PC-9 (cell line): Measurements from ENCODE around the gene TMEM150A. TPM values are rescaled to one million over a fixed set of nuclear protein-coding genes. Genes with fewer than 3 reads are reported as not detected.

ENCODE experiments used
- BruUV-seq: library from RNA; stranded (reverse); fragments of 400-500 nt; replicated peaks from 2 replicates; lab custom pipeline; 2021; lab: Mats Ljungman, UMichigan
- CTCF ChIA-PET: fragments of 300-600 bp; sonication (Branson Sonifier 250); formaldehyde crosslinking; loops from one replicate; lab custom pipeline; 2022; ENCODE audit warnings: antibody characterized with exemption; lab: Charles Lee
- POLR2A ChIA-PET: fragments of 300-600 bp; sonication (Branson Sonifier 250); formaldehyde crosslinking; loops from one replicate; lab custom pipeline; 2022; ENCODE audit warnings: antibody characterized with exemption; ENCODE audit not compliant: unreplicated experiment; lab: Charles Lee
- DNase-seq, 2 experiments: peaks; one replicate each; pipeline versions ENCODE4 v3.0.0 to v3.0.0-alpha.2; 2015 to 2022; ENCODE audit warnings: mixed read lengths in 1 of 2
- H2AFZ ChIP-seq: fragments of 200-600 bp; sonication (generic); 2 replicates; pipeline ENCODE4 v1.8.1; 2017; ENCODE audit warnings: antibody characterized with exemption
- H3F3A ChIP-seq: fragments of 200-600 bp; sonication (generic); 2 replicates; pipeline ENCODE4 v1.8.1; 2017; ENCODE audit warnings: antibody characterized with exemption, mild to moderate bottlenecking, low read depth; ENCODE audit not compliant: insufficient read depth
- H3K27ac ChIP-seq: fragments of 200-600 bp; sonication (generic); 2 replicates; pipeline ENCODE4 v1.6.1; 2016; ENCODE audit warnings: mixed run types
- H3K27me3 ChIP-seq: fragments of 200-600 bp; sonication (generic); 2 replicates; pipeline ENCODE4 v1.6.1; 2016; ENCODE audit warnings: low read depth, mixed run types; ENCODE audit not compliant: insufficient read depth
- H3K36me3 ChIP-seq: fragments of 200-600 bp; sonication (generic); 2 replicates; pipeline ENCODE4 v1.6.1; 2016; ENCODE audit warnings: low read depth, mixed run types
- H3K4me1 ChIP-seq: fragments of 200-600 bp; sonication (generic); replicated peaks from 2 replicates; pipeline ENCODE4 v1.6.1; 2016; ENCODE audit warnings: mixed run types; ENCODE audit not compliant: insufficient read depth
- H3K4me2 ChIP-seq: fragments of 200-600 bp; sonication (generic); 2 replicates; pipeline ENCODE4 v1.6.1; 2017; ENCODE audit warnings: mixed run types
- H3K4me3 ChIP-seq: fragments of 200-600 bp; sonication (generic); 2 replicates; pipeline ENCODE4 v1.6.1; 2016; ENCODE audit warnings: mixed run types
- H3K79me2 ChIP-seq: fragments of 200-600 bp; sonication (generic); 2 replicates; pipeline ENCODE4 v1.6.1; 2017; ENCODE audit warnings: low read depth, mixed run types
- H3K9me2 ChIP-seq: fragments of 200-600 bp; sonication (generic); 2 replicates; pipeline ENCODE4 v1.8.1; 2017; ENCODE audit warnings: mild to moderate bottlenecking; ENCODE audit not compliant: insufficient read depth
- H3K9me3 ChIP-seq: fragments of 200-600 bp; sonication (generic); 2 replicates; pipeline ENCODE4 v1.8.1; 2016; ENCODE audit warnings: low read depth; ENCODE audit not compliant: insufficient read depth
- H4K20me1 ChIP-seq: fragments of 200-600 bp; sonication (generic); 2 replicates; pipeline ENCODE4 v1.8.1; 2017; ENCODE audit not compliant: insufficient read depth
- EZH2 ChIP-seq: fragments of 200-600 bp; sonication (generic); IDR thresholded peaks from 2 replicates; pipeline ENCODE4 v1.8.0; 2017; ENCODE audit warnings: antibody characterized with exemption, low read depth
- intact Hi-C: fragments of 100-400 bp; cut with micrococcal nuclease; formaldehyde crosslinking; loops from one replicate; pipeline ENCODE4 v1.10.0; 2022; ENCODE audit not compliant: unreplicated experiment
- total RNA-seq: library from RNA; stranded (reverse); gene quantifications from 2 replicates; pipeline ENCODE4 v1.2.3, GENCODE V29; 2021
- TF ChIP-seq, protein P1 (sequence below): fragments of 200-600 bp; sonication (generic); conservative IDR thresholded peaks from 2 replicates; pipeline ENCODE4 v1.6.1; 2017; ENCODE audit warnings: mixed run types, antibody characterized with exemption, mild to moderate bottlenecking, moderate library complexity

The TMEM150A gene
- total RNA-seq, 1 experiment from 2014 or later = 5.3 TPM

DNA sequence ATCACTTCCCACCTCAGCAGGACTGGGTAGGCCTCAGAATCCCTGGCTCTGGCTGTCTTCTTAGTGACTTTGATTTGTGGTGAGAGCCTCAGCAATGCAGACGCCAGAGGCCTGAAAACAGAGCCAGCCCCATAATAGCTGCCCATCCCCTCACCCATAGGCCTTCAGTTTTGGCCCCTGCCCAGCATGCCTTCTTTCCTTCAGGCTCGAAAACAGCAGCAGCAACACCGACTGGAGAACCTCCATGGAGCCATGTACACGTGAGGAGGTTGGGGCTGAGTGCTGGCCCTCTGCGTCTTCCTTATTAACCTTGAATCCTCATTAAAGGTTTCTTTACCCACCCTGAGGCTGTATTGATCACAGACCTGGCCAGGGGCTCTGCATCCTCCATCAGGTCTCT is 5.3 kb downstream of the TMEM150A start:
- Histone ChIP-seq H2AFZ (no peak overlapping the region), H3K27ac (no peak overlapping the region), H3K27me3 (no peaks in the 10 kb centered on the region), H3F3A (peaks cover 19% of the 10 kb centered on the region), H3K79me2 (peaks cover 34% of the 10 kb centered on the region), H3K9me2 (no peaks in the 10 kb centered on the region), H3K9me3 (no peaks in the 10 kb centered on the region), H3K36me3 (peaks cover 8% of the 10 kb centered on the region; the same call in 1 of the 2 replicates), H3K4me2 (0 out of 2 replicates have a peak overlapping the region, but pooled peaks have one; percentile 80), H4K20me1 (no peaks in the 10 kb centered on the region), H3K4me1 (peaks cover 20% of the 10 kb centered on the region), H3K4me3 (no peak overlapping the region; the same call in 1 of the 2 replicates)
- TF ChIP-seq EZH2 = no peak
- TF ChIP-seq, protein P1, sequence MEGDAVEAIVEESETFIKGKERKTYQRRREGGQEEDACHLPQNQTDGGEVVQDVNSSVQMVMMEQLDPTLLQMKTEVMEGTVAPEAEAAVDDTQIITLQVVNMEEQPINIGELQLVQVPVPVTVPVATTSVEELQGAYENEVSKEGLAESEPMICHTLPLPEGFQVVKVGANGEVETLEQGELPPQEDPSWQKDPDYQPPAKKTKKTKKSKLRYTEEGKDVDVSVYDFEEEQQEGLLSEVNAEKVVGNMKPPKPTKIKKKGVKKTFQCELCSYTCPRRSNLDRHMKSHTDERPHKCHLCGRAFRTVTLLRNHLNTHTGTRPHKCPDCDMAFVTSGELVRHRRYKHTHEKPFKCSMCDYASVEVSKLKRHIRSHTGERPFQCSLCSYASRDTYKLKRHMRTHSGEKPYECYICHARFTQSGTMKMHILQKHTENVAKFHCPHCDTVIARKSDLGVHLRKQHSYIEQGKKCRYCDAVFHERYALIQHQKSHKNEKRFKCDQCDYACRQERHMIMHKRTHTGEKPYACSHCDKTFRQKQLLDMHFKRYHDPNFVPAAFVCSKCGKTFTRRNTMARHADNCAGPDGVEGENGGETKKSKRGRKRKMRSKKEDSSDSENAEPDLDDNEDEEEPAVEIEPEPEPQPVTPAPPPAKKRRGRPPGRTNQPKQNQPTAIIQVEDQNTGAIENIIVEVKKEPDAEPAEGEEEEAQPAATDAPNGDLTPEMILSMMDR = no peak
- no peak for DNase-seq
- no TSS peak for BruUV-seq
- intact Hi-C loops = no loop called here
- POLR2A ChIA-PET = no interaction called here
- CTCF ChIA-PET = no interaction called here

DNA sequence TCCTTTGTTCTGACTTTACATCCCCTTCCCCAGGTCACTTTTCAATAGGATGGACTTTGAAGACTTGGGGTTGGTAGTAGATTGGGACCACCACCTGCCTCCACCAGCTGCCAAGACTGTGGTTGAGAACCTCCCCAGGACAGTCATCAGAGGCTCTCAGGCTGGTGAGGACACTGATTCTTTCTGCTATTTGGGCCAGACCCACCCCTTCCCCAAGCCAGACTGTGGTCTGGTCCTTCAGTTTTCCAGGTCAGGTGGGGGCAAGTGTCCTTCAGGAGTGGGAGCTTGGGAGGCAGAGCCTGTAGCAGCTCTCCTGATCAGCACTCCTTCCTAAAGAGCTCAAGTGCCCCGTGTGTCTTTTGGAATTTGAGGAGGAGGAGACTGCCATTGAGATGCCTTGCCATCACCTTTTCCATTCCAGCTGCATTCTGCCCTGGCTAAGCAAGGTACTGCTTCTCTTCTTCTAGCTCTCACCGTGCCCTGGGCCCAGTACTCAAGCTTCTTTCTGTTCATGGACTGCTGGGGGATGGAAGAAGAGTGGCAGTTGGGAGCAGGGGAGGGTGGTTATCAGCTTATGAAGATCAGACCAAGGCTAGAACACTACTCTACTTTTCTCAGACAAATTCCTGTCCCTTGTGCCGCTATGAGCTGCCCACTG is 5.9 kb downstream of the TMEM150A start:
- no peaks in the 10 kb centered on the region for H4K20me1 ChIP-seq
- BruUV-seq = TSS peak; percentile 33
- peak overlapping the region; percentile 80 for H3K4me2 ChIP-seq
- H3K36me3 ChIP-seq = peaks cover 8% of the 10 kb centered on the region; the same call in 1 of the 2 replicates
- no peaks in the 10 kb centered on the region for H3K27me3 ChIP-seq
- peaks cover 32% of the 10 kb centered on the region for H3K79me2 ChIP-seq
- intact Hi-C loops = no loop called here
- H3K4me1 ChIP-seq = peaks cover 18% of the 10 kb centered on the region
- ChIA-PET POLR2A (no interaction called here), CTCF (interaction anchor here (0.5 to 0.6 kb wide), 2 partner anchors 37 to 232 kb away, joined by 3 to 6 read pairs; no protein-coding TSS in a partner anchor)
- H3K9me3 ChIP-seq = no peaks in the 10 kb centered on the region
- peaks cover 19% of the 10 kb centered on the region for H3F3A ChIP-seq
- no peak for DNase-seq
- no peaks in the 10 kb centered on the region for H3K9me2 ChIP-seq
- H2AFZ ChIP-seq = no peak overlapping the region
- TF ChIP-seq EZH2 = no peak
- TF ChIP-seq, protein P1 = no peak
- no peak overlapping the region for H3K27ac ChIP-seq
- peak overlapping the region; percentile 86 for H3K4me3 ChIP-seq

DNA sequence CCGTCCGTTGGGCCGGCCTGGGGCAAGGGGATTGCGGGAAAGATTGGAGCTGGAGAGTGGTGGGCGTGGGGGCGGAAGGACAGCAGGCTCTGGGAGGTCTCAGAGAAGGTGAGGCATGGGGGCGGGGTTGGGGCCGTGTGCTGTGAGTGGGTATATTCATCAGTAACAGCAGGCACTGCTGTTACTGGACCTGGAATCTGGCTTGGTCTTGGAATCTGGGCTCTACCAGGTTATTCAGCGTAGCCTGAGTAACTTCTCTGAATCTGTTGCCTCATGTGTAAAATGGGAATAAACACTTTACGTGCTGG is 6.5 kb downstream of the TMEM150A start:
- Histone ChIP-seq H4K20me1 (no peaks in the 10 kb centered on the region), H3K9me2 (no peaks in the 10 kb centered on the region), H3K27me3 (no peaks in the 10 kb centered on the region), H3K27ac (0 out of 2 replicates have a peak overlapping the region, but pooled peaks have one; percentile 31), H3K79me2 (peaks cover 30% of the 10 kb centered on the region), H3F3A (peaks cover 14% of the 10 kb centered on the region), H3K36me3 (peaks cover 8% of the 10 kb centered on the region; the same call in 1 of the 2 replicates), H3K4me2 (peak overlapping the region; percentile 80), H2AFZ (peak overlapping the region; percentile 86), H3K4me3 (peak overlapping the region; percentile 86), H3K4me1 (peaks cover 18% of the 10 kb centered on the region), H3K9me3 (no peaks in the 10 kb centered on the region)
- no peak for TF ChIP-seq EZH2
- TF ChIP-seq, protein P1 = no peak
- intact Hi-C loops = no loop called here
- POLR2A ChIA-PET = interaction anchor here (0.7 to 1.6 kb wide), 4 partner anchors 16 to 125 kb away, joined by 4 to 20 read pairs (median 6); partner anchors contain the start of genes C2orf68 and GGCX
- no TSS peak for BruUV-seq
- no peak for DNase-seq
- CTCF ChIA-PET = interaction anchor here (0.5 to 0.6 kb wide), 2 partner anchors 36 to 231 kb away, joined by 3 to 6 read pairs; no protein-coding TSS in a partner anchor
